HEK293 (cell line): Measurements from ENCODE around the gene IGSF9.
A peak's percentile ranks its signal among the peaks of the same experiment; 100 is the strongest.

ENCODE experiments used
- CTCF ChIA-PET: fragments of 350-600 bp; formaldehyde crosslinking; extraction: SDS; loops from one replicate; lab custom pipeline; 2021; ENCODE audit warnings: antibody characterized with exemption; lab: Yijun Ruan, JAX
- POLR2A ChIA-PET: fragments of 300-600 bp; formaldehyde crosslinking; extraction: SDS; loops from one replicate; lab custom pipeline; 2020; ENCODE audit warnings: antibody characterized with exemption, inconsistent platforms; lab: Yijun Ruan, JAX
- H3K27ac ChIP-seq: fragments of 200-500 bp; sonication (Bioruptor generic); 2 replicates; pipeline ENCODE4 v1.5.1; 2014; ENCODE audit warnings: low read depth, low read length, control low read depth, inconsistent platforms; ENCODE audit errors: extremely low read depth
- H3K36me3 ChIP-seq, 2 experiments: fragments of 200-500 bp in 1 of 2; sonication (Bioruptor generic) in 1 of 2; 1 replicate in 1 of 2; 2 replicates in 1 of 2; pipeline ENCODE4 v1.5.1; 2014 to 2017; ENCODE audit warnings: inconsistent platforms in 2 of 2, low read length in 2 of 2; ENCODE audit not compliant: control insufficient read depth in 2 of 2, insufficient read depth in 1 of 2
- H3K4me1 ChIP-seq: fragments of 200-500 bp; sonication (Bioruptor generic); 2 replicates; pipeline ENCODE4 v1.5.1; 2014; ENCODE audit warnings: mild to moderate bottlenecking, low read length, inconsistent platforms; ENCODE audit not compliant: control insufficient read depth, insufficient read depth
- H3K4me3 ChIP-seq: 2 replicates; pipeline ENCODE4 v1.5.1; 2011; ENCODE audit warnings: low read depth, mild to moderate bottlenecking, control low read depth, low read length, moderate library complexity
- H3K9me3 ChIP-seq: fragments of 200-500 bp; sonication (Bioruptor generic); 2 replicates; pipeline ENCODE4 v1.5.1; 2014; ENCODE audit warnings: low read depth, low read length, inconsistent platforms; ENCODE audit not compliant: control insufficient read depth, insufficient read depth
- EGR2 ChIP-seq: fragments of 450-650 bp; formaldehyde crosslinking; IDR thresholded peaks from 2 replicates; pipeline ENCODE4 v1.5.1; 2016; ENCODE audit warnings: low read depth, missing biosample characterization, missing genetic modification characterization
- GLIS1 ChIP-seq: fragments of 450-650 bp; formaldehyde crosslinking; IDR thresholded peaks from 2 replicates; pipeline ENCODE4 v1.5.1; 2016; ENCODE audit warnings: missing biosample characterization, missing genetic modification characterization
- KLF10 ChIP-seq: fragments of 450-650 bp; IDR thresholded peaks from 2 replicates; pipeline ENCODE4 v1.5.1; 2018; ENCODE audit warnings: missing biosample characterization, mild to moderate bottlenecking, missing genetic modification characterization
- PATZ1 ChIP-seq: fragments of 450-650 bp; formaldehyde crosslinking; IDR thresholded peaks from 2 replicates; pipeline ENCODE4 v1.5.1; 2016; ENCODE audit warnings: missing biosample characterization, missing genetic modification characterization
- PRDM6 ChIP-seq: fragments of 450-650 bp; formaldehyde crosslinking; IDR thresholded peaks from 2 replicates; pipeline ENCODE4 v1.5.1; 2017; ENCODE audit warnings: missing biosample characterization, missing genetic modification characterization
- ZBTB1 ChIP-seq: fragments of 450-650 bp; formaldehyde crosslinking; IDR thresholded peaks from 2 replicates; pipeline ENCODE4 v1.5.1; 2016; ENCODE audit warnings: missing biosample characterization, missing genetic modification characterization
- ZFHX2 ChIP-seq: fragments of 450-650 bp; formaldehyde crosslinking; conservative IDR thresholded peaks from 2 replicates; pipeline ENCODE4 v1.5.1; 2016; ENCODE audit warnings: missing biosample characterization, missing genetic modification characterization
- ZFP3 ChIP-seq: fragments of 450-650 bp; formaldehyde crosslinking; IDR thresholded peaks from 2 replicates; pipeline ENCODE4 v1.5.1; 2016; ENCODE audit warnings: low read depth, missing biosample characterization, missing genetic modification characterization
- ZNF366 ChIP-seq: fragments of 450-650 bp; formaldehyde crosslinking; conservative IDR thresholded peaks from 2 replicates; pipeline ENCODE4 v1.5.1; 2016; ENCODE audit warnings: missing biosample characterization, missing genetic modification characterization
- ZNF398 ChIP-seq: fragments of 450-650 bp; formaldehyde crosslinking; IDR thresholded peaks from 2 replicates; pipeline ENCODE4 v1.5.1; 2017; ENCODE audit warnings: missing biosample characterization, missing genetic modification characterization
- ZNF426 ChIP-seq: fragments of 450-650 bp; formaldehyde crosslinking; IDR thresholded peaks from 2 replicates; pipeline ENCODE4 v1.5.1; 2017; ENCODE audit warnings: missing biosample characterization, missing genetic modification characterization, mild to moderate bottlenecking, inconsistent platforms, moderate library complexity
- ZNF600 ChIP-seq: fragments of 450-650 bp; formaldehyde crosslinking; IDR thresholded peaks from 2 replicates; pipeline ENCODE4 v1.5.1; 2016; ENCODE audit warnings: missing biosample characterization, missing genetic modification characterization
- ZNF791 ChIP-seq: fragments of 450-650 bp; formaldehyde crosslinking; IDR thresholded peaks from 2 replicates; pipeline ENCODE4 v1.5.1; 2016; ENCODE audit warnings: missing biosample characterization, missing genetic modification characterization
- TF ChIP-seq, protein P1 (sequence below): fragments of 450-650 bp; IDR thresholded peaks from 2 replicates; pipeline ENCODE4 v1.5.1; 2018; ENCODE audit warnings: missing biosample characterization, missing genetic modification characterization
- TF ChIP-seq, protein P2 (sequence below): fragments of 450-650 bp; formaldehyde crosslinking; IDR thresholded peaks from 2 replicates; pipeline ENCODE4 v1.5.1; 2016; ENCODE audit warnings: missing biosample characterization, missing genetic modification characterization

IGSF9 gene

DNA sequence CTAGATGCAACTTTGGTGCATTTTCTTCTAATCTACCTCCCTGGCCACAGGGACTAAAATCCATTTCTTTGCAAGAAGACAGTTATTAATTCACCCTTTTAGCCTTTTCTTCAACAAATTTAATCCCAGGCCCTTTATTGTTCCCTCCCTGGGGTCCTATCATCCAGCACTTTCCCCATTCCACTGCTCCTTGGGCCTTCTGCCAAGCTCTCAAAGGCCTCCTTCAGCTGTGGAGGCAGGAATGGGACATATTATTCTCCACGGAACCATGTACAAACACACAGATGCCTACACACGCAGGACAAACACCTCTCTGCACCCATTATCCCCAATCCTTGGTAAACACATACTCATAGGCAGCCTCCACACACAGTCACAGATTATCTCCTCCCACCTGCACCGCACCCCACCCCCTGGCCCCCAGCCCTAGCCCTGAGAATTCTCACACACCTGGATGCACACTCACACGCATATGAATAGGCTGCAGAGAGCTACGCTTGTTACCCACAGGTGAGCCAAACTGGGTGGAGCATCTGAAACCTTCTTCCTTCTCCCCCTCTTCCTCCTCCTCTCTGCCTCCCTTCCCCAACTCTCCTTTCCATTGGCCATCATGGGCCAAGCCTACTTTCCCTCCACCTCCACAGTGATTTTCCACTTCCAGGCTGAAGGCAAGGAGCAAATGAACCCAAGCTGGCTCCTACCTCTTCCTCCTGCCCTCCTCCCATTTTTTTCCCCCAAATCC lies 31.8 kb downstream of the IGSF9 start:
- peaks cover 30% of the 10 kb centered on the region for H3K4me1 ChIP-seq
- ChIA-PET POLR2A (no interaction called here), CTCF (interaction anchor here (0.6 to 0.9 kb wide), 3 partner anchors 82 to 1928 kb away, joined by 3 read pairs; no protein-coding TSS in a partner anchor)

More for the DNA sequence above, 31.8 kb downstream of the IGSF9 start:
- Histone ChIP-seq H3K4me3 (no peak overlapping the region), H3K36me3 (peaks cover 6 to 14% of the 10 kb centered on the region in 2 experiments; a peak in 2 of 3 replicates)
- no peak for TF ChIP-seq ZFP3 (tag by site-specific recombination)
- peak; percentile 97 for TF ChIP-seq ZFHX2 (tag by site-specific recombination)
- TF ChIP-seq ZNF791 (tag by site-specific recombination) = no peak
- TF ChIP-seq GLIS1 = 0 out of 2 replicates have a peak, but pooled peaks have one; percentile 6
- TF ChIP-seq, protein P1, sequence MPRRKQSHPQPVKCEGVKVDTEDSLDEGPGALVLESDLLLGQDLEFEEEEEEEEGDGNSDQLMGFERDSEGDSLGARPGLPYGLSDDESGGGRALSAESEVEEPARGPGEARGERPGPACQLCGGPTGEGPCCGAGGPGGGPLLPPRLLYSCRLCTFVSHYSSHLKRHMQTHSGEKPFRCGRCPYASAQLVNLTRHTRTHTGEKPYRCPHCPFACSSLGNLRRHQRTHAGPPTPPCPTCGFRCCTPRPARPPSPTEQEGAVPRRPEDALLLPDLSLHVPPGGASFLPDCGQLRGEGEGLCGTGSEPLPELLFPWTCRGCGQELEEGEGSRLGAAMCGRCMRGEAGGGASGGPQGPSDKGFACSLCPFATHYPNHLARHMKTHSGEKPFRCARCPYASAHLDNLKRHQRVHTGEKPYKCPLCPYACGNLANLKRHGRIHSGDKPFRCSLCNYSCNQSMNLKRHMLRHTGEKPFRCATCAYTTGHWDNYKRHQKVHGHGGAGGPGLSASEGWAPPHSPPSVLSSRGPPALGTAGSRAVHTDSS (tag by site-specific recombination) = peak; percentile 41; the same call in 1 of the 2 replicates
- TF ChIP-seq PRDM6 = 0 out of 2 replicates have a peak, but pooled peaks have one; percentile 48
- peak; percentile 98 for TF ChIP-seq EGR2 (tag by site-specific recombination)
- 0 out of 2 replicates have a peak, but pooled peaks have one; percentile 20 for TF ChIP-seq ZNF366 (tag by site-specific recombination)
- 0 out of 2 replicates have a peak, but pooled peaks have one; percentile 8 for TF ChIP-seq ZNF600 (tag by site-specific recombination)
- 0 out of 2 replicates have a peak, but pooled peaks have one; percentile 24 for TF ChIP-seq ZNF398 (tag by site-specific recombination)
- peak; percentile 39 for TF ChIP-seq PATZ1
- TF ChIP-seq ZBTB1 (tag by site-specific recombination) = no peak
- TF ChIP-seq ZNF426 (tag by site-specific recombination) = no peak
- peak; percentile 8; the same call in 1 of the 2 replicates for TF ChIP-seq KLF10 (tag by site-specific recombination)
- TF ChIP-seq, protein P2, sequence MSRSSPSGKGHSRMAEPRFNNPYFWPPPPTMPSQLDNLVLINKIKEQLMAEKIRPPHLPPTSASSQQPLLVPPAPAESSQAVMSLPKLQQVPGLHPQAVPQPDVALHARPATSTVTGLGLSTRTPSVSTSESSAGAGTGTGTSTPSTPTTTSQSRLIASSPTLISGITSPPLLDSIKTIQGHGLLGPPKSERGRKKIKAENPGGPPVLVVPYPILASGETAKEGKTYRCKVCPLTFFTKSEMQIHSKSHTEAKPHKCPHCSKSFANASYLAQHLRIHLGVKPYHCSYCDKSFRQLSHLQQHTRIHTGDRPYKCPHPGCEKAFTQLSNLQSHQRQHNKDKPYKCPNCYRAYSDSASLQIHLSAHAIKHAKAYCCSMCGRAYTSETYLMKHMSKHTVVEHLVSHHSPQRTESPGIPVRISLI = no peak
- TF ChIP-seq, all 188 proteins: peak for 10
- Histone ChIP-seq H3K9me3 (no peaks in the 10 kb centered on the region), H3K27ac (no peak overlapping the region)
